Subcutaneous adipose tissue (tissue), 4 donors: Measurements from ENCODE around the gene CACNA1E. TPM values are rescaled to one million over a fixed set of nuclear protein-coding genes. Genes with fewer than 3 reads are reported as not detected.

Source experiments
- CTCF ChIP-seq: fragments of 450-650 bp; IDR thresholded peaks from one replicate; pipeline ENCODE4 v1.5.1; 2016; ENCODE audit warnings: low read depth, mild to moderate bottlenecking, control low read depth, antibody characterized with exemption, moderate library complexity
- small RNA-seq: library from RNA; depleted of rRNA; stranded (forward); fragments of <200 nt; gene quantifications from one replicate; pipeline ENCODE3, GENCODE V24; 2016
- total RNA-seq, 4 donors: library from RNA; depleted of rRNA; stranded (reverse); fragments of >200 nt; gene quantifications; one replicate each; pipeline ENCODE4 v1.1.0, GENCODE V29; 2016

The CACNA1E gene
- total RNA-seq, 4 donors from 2014 or later = 0.16 to 0.19 TPM; not detected in 2

GRCh38 chr1:181846681-181847080, 363.4 kb downstream of the CACNA1E start:
- TF ChIP-seq CTCF = no peak

GRCh38 chr1:181849071-181849470, 365.8 kb downstream of the CACNA1E start:
- no peak for TF ChIP-seq CTCF

GRCh38 chr1:181855380-181855779, 372.1 kb downstream of the CACNA1E start:
- no peak for TF ChIP-seq CTCF

Small RNA genes lying within 50 kb of the gene (small RNA-seq; reads per million reads assigned to genes)
- gene RF00017 (not detected), gene RNA5SP70 (not detected)
